A673 (cell line): ENCODE measurements around the gene ZSWIM6. TPM values are rescaled to one million over a fixed set of nuclear protein-coding genes. Genes with fewer than 3 reads are reported as not detected.
A peak's percentile ranks its signal among the peaks of the same experiment; 100 is the strongest.

Source experiments
- BruUV-seq: library from RNA; stranded (reverse); fragments of 400-500 nt; replicated peaks from 2 replicates; lab custom pipeline; 2021; lab: Mats Ljungman, UMichigan
- CTCF ChIA-PET: fragments of 300-600 bp; sonication (Branson Sonifier 250); formaldehyde crosslinking; loops from one replicate; lab custom pipeline; 2022; ENCODE audit warnings: antibody characterized with exemption; lab: Charles Lee
- POLR2A ChIA-PET: fragments of 300-600 bp; sonication (Branson Sonifier 250); formaldehyde crosslinking; loops from one replicate; lab custom pipeline; 2022; ENCODE audit warnings: antibody characterized with exemption; ENCODE audit not compliant: low non-redundant PET; lab: Charles Lee
- DNase-seq: peaks from one replicate; pipeline ENCODE4 v3.0.0-alpha.2; 2015; ENCODE audit warnings: low spot score
- H3K27ac ChIP-seq: fragments of 200-600 bp; sonication (generic); 2 replicates; pipeline ENCODE4 v1.5.1; 2016; ENCODE audit warnings: mixed run types, low read depth, mild to moderate bottlenecking, mixed read lengths, antibody characterized with exemption, low read length; ENCODE audit not compliant: poor library complexity, severe bottlenecking
- H3K27me3 ChIP-seq: fragments of 200-600 bp; sonication (generic); replicated peaks from 2 replicates; pipeline ENCODE4 v1.6.1; 2017; ENCODE audit warnings: mixed run types, low read depth, mild to moderate bottlenecking, mixed read lengths, antibody characterized with exemption, low read length; ENCODE audit not compliant: insufficient read depth, poor library complexity
- H3K36me3 ChIP-seq: fragments of 200-600 bp; sonication (generic); 2 replicates; pipeline ENCODE4 v1.6.1; 2016; ENCODE audit warnings: mixed run types, mild to moderate bottlenecking, mixed read lengths, antibody characterized with exemption, low read length; ENCODE audit not compliant: insufficient read depth, poor library complexity, severe bottlenecking
- H3K4me1 ChIP-seq: fragments of 200-600 bp; sonication (generic); 2 replicates; pipeline ENCODE4 v1.6.1; 2017; ENCODE audit warnings: mixed run types, mild to moderate bottlenecking, mixed read lengths, antibody characterized with exemption, low read length; ENCODE audit not compliant: insufficient read depth, poor library complexity, severe bottlenecking
- H3K4me3 ChIP-seq: fragments of 200-600 bp; sonication (generic); 2 replicates; pipeline ENCODE4 v1.5.1; 2016; ENCODE audit warnings: low read depth, mixed run types, mild to moderate bottlenecking, mixed read lengths, low read length; ENCODE audit not compliant: poor library complexity, severe bottlenecking
- H3K9me3 ChIP-seq: fragments of 200-600 bp; sonication (generic); 2 replicates; pipeline ENCODE4 v1.6.1; 2016; ENCODE audit warnings: mixed run types, low read depth, mild to moderate bottlenecking, mixed read lengths, antibody characterized with exemption, low read length; ENCODE audit not compliant: poor library complexity, severe bottlenecking
- CTCF ChIP-seq: fragments of 300-800, 200-600 bp; sonication (generic); conservative IDR thresholded peaks from 2 replicates; pipeline ENCODE4 v1.5.1; 2017; ENCODE audit warnings: low read depth, mild to moderate bottlenecking, antibody characterized with exemption, low read length, moderate library complexity, mixed read lengths
- EZH2 ChIP-seq: fragments of 200-600 bp; sonication (generic); IDR thresholded peaks from 2 replicates; pipeline ENCODE4 v1.6.1; 2017; ENCODE audit warnings: borderline replicate concordance, low read depth, mild to moderate bottlenecking, mixed read lengths, antibody characterized with exemption, low read length; ENCODE audit not compliant: poor library complexity, severe bottlenecking
- intact Hi-C: fragments of 100-400 bp; cut with micrococcal nuclease; formaldehyde crosslinking; loops from one replicate; pipeline ENCODE4 v1.10.0; 2022; ENCODE audit not compliant: unreplicated experiment
- total RNA-seq: library from RNA; stranded (reverse); gene quantifications from 2 replicates; pipeline ENCODE4 v1.2.3, GENCODE V29; 2021

The ZSWIM6 gene
- total RNA-seq, 1 experiment from 2014 or later = 47.3 TPM

DNA sequence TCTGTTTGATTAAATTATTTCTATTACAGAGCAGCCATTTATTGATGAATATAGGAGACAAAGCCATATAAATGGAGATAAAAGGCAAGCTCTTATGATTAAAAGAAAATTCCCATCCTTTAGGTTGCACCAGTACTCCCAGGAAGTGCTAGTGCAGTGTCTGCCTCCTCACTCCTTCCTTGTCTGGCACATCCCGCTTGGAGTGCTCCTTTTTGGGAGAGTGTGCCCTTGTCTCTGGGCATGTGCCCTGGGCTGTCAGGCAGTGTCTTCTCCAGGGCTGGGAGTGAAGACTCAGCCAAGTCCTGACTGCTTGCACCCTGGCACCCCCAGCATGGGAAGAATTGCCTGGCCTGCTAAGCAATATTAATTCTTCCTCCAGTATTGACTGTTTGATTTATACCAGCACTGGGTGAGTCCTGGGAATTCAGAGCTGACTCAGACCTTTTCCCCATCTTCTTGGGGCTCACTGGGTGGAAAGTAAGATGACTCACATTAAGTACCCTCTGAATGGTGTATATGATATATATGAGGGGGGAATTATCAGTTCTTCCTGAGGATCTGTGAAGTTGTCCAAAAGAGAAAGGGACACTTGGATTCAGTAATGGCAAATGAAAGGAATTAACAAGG, 62.1 kb downstream of the ZSWIM6 start:
- H3K27ac ChIP-seq = no peak overlapping the region
- no peaks in the 10 kb centered on the region for H3K9me3 ChIP-seq
- peaks cover 26% of the 10 kb centered on the region for H3K4me1 ChIP-seq
- ChIA-PET CTCF (no interaction called here), POLR2A (no interaction called here)
- intact Hi-C loops = no loop called here
- no peak overlapping the region for H3K4me3 ChIP-seq
- no peak for TF ChIP-seq CTCF
- TF ChIP-seq EZH2 = no peak
- no TSS peak for BruUV-seq
- H3K27me3 ChIP-seq = no peaks in the 10 kb centered on the region
- DNase-seq = no peak
- no peaks in the 10 kb centered on the region for H3K36me3 ChIP-seq

DNA sequence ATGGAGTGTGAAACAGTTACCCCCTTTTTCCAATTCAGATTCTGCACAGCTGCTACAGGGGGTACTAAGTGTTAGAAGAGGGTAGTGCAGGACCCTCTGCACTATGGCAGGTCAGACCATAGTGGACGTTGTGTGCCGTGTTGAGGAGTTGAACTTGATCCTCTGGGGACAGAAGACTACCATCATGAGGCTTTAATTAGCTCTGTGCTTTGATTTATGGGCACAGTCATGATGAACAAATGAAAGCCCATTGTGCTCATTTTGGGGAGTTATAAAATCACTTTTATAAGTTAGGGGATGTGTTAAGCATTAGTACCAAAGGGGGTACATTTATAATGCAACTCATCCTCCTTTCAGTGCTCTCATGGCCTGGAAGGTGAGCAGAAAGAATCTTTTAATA, 62.7 kb downstream of the ZSWIM6 start:
- POLR2A ChIA-PET = no interaction called here
- intact Hi-C loops = loop anchor here (5.0 kb wide), 1 partner anchor 57 kb away; no protein-coding TSS in a partner anchor

GRCh38 chr5:61397238-61397637, 65.2 kb downstream of the ZSWIM6 start:
- peak; percentile 73 for DNase-seq
- CTCF ChIA-PET = no interaction called here
- TF ChIP-seq EZH2 (no peak), CTCF (no peak)
- POLR2A ChIA-PET = no interaction called here
- no peaks in the 10 kb centered on the region for H3K36me3 ChIP-seq
- no TSS peak for BruUV-seq
- peaks cover 38% of the 10 kb centered on the region for H3K4me1 ChIP-seq
- H3K27ac ChIP-seq = no peak overlapping the region
- intact Hi-C loops = loop anchor here (5.0 kb wide), 1 partner anchor 60 kb away; no protein-coding TSS in a partner anchor
- H3K4me3 ChIP-seq = no peak overlapping the region
- no peaks in the 10 kb centered on the region for H3K27me3 ChIP-seq
- no peaks in the 10 kb centered on the region for H3K9me3 ChIP-seq

More for the DNA sequence above, 62.7 kb downstream of the ZSWIM6 start:
- TF ChIP-seq EZH2 (no peak), CTCF (no peak)
- no peak for DNase-seq
- CTCF ChIA-PET = no interaction called here
- Histone ChIP-seq H3K4me1 (peaks cover 22% of the 10 kb centered on the region), H3K4me3 (no peak overlapping the region), H3K27ac (no peak overlapping the region), H3K27me3 (no peaks in the 10 kb centered on the region), H3K36me3 (no peaks in the 10 kb centered on the region), H3K9me3 (no peaks in the 10 kb centered on the region)
- no TSS peak for BruUV-seq
